K562 (cell line): ENCODE data around the gene RAB25. TPM values are rescaled to one million over a fixed set of nuclear protein-coding genes. Genes with fewer than 3 reads are reported as not detected.

Source experiments
- CEBPG ChIP-seq, 3 experiments: fragments of 200-800 bp in 1 of 3; sonication (Bioruptor generic) in 1 of 3; sonication (generic) in 1 of 3; formaldehyde crosslinking in 1 of 3; IDR thresholded peaks in 2 of 3; conservative IDR thresholded peaks in 1 of 3; 2 replicates each; pipeline versions ENCODE4 v1.6.1 to v1.8.0; 2016 to 2022; ENCODE audit warnings: missing compliant biosample characterization in 2 of 3, missing genetic modification characterization in 2 of 3, mild to moderate bottlenecking in 1 of 3, missing genetic modification reagents in 1 of 3
- MTA3 ChIP-seq: fragments of 450-650 bp; formaldehyde crosslinking; IDR thresholded peaks from 2 replicates; pipeline ENCODE4 v1.6.1; 2017; ENCODE audit warnings: mild to moderate bottlenecking, borderline replicate concordance
- NEUROD1 ChIP-seq: fragments of 150-350 bp; IDR thresholded peaks from 2 replicates; pipeline ENCODE4 v1.6.1; 2014; ENCODE audit warnings: borderline replicate concordance, low read length, low read depth; ENCODE audit not compliant: partially characterized antibody
- NUFIP1 ChIP-seq: fragments of 450-650 bp; IDR thresholded peaks from 2 replicates; pipeline ENCODE4 v1.6.1; 2018; ENCODE audit not compliant: partially characterized antibody
- RFX7 ChIP-seq: fragments of 250-450 bp; sonication (Bioruptor Pico); IDR thresholded peaks from 2 replicates; pipeline ENCODE4 v1.5.1; 2021; ENCODE audit warnings: mild to moderate bottlenecking
- SPI1 ChIP-seq: IDR thresholded peaks from 2 replicates; pipeline ENCODE4 v1.6.1; 2011; ENCODE audit warnings: low read depth, low read length, control low read depth, borderline replicate concordance
- TAF9B ChIP-seq: fragments of 450-650 bp; IDR thresholded peaks from 2 replicates; pipeline ENCODE4 v1.6.1; 2018; ENCODE audit warnings: mild to moderate bottlenecking; ENCODE audit not compliant: partially characterized antibody
- TCF3 ChIP-seq: sonication (generic); formaldehyde crosslinking; IDR thresholded peaks from 2 replicates; pipeline ENCODE4 v1.4.0; 2020; ENCODE audit warnings: mild to moderate bottlenecking, missing genetic modification reagents
- ZBTB7A ChIP-seq: IDR thresholded peaks from 2 replicates; pipeline ENCODE4 v1.6.1; 2011; ENCODE audit warnings: low read depth, mild to moderate bottlenecking, low read length, moderate library complexity, borderline replicate concordance; ENCODE audit not compliant: control insufficient read depth
- ZKSCAN1 ChIP-seq: fragments of 150-350 bp; IDR thresholded peaks from 2 replicates; pipeline ENCODE4 v1.6.1; 2016; ENCODE audit warnings: low read depth, low read length
- ZNF133 ChIP-seq: fragments of 250-450 bp; sonication (Bioruptor Pico); IDR thresholded peaks from 2 replicates; pipeline ENCODE4 v1.4.0; 2020; ENCODE audit warnings: mild to moderate bottlenecking
- ZNF445 ChIP-seq: fragments of 250-450 bp; sonication (Bioruptor Pico); IDR thresholded peaks from 2 replicates; pipeline ENCODE4 v1.4.0; 2020; ENCODE audit warnings: low read depth, mild to moderate bottlenecking, moderate library complexity
- polyA plus RNA-seq, 8 experiments: library from polyadenylated mRNA; depleted of rRNA in 4 of 8; stranded (reverse) in 5 of 8; unstranded in 3 of 8; fragments of >200 nt; fragmentation: Nextera tagmentation in 2 of 8; fragmentation: Illumina TruSeq in 1 of 8; extraction: Ambion mirVana in 2 of 8; extraction: Trizol in 1 of 8; gene quantifications; 2 replicates each; pipeline versions ENCODE4 v1.2.1 to v1.2.3, GENCODE V29; 2011 to 2014; ENCODE audit warnings: inconsistent platforms in 1 of 8, missing spikeins in 1 of 8
- total RNA-seq, 7 experiments: library from RNA; depleted of rRNA in 6 of 7; stranded (reverse); fragments of >200 nt in 6 of 7; fragmentation: Illumina TruSeq in 2 of 7; extraction: Trizol in 2 of 7; gene quantifications; 2 replicates each; pipeline versions ENCODE4 v1.2.1 to v1.2.3, GENCODE V29; 2011 to 2021; ENCODE audit warnings: low replicate concordance in 1 of 7
- TF ChIP-seq, protein P1 (sequence below): fragments of 450-650 bp; IDR thresholded peaks from 2 replicates; pipeline ENCODE4 v1.6.1; 2017; ENCODE audit warnings: antibody characterized with exemption, mild to moderate bottlenecking
- TF ChIP-seq, protein P2 (sequence below): fragments of 150-350 bp; IDR thresholded peaks from 2 replicates; pipeline ENCODE4 v1.6.1; 2014; ENCODE audit warnings: low read depth, mild to moderate bottlenecking, low read length, borderline replicate concordance
- TF ChIP-seq, protein P3 (sequence below), 3 experiments: IDR thresholded peaks in 2 of 3; conservative IDR thresholded peaks in 1 of 3; 2 replicates each; pipeline ENCODE4 v1.5.1; 2011 to 2012; ENCODE audit warnings: low read length in 3 of 3, mild to moderate bottlenecking in 3 of 3, control low read depth in 2 of 3, improper control_type of control experiment in 1 of 3, inconsistent platforms in 1 of 3, low read depth in 1 of 3, mixed read lengths in 1 of 3, moderate library complexity in 1 of 3; ENCODE audit not compliant: insufficient read depth in 2 of 3
- TF ChIP-seq, protein P4 (sequence below): sonication (generic); formaldehyde crosslinking; IDR thresholded peaks from 2 replicates; pipeline ENCODE4 v1.8.0; 2022; ENCODE audit warnings: mild to moderate bottlenecking, missing genetic modification reagents

The RAB25 gene
- total and polyA plus RNA-seq, 9 of the 15 experiments (the other 6 are each of a cell fraction or from before 2014, with no cell fraction given): 0.10 to 0.27 (median 0.13) TPM; not detected in 6

DNA sequence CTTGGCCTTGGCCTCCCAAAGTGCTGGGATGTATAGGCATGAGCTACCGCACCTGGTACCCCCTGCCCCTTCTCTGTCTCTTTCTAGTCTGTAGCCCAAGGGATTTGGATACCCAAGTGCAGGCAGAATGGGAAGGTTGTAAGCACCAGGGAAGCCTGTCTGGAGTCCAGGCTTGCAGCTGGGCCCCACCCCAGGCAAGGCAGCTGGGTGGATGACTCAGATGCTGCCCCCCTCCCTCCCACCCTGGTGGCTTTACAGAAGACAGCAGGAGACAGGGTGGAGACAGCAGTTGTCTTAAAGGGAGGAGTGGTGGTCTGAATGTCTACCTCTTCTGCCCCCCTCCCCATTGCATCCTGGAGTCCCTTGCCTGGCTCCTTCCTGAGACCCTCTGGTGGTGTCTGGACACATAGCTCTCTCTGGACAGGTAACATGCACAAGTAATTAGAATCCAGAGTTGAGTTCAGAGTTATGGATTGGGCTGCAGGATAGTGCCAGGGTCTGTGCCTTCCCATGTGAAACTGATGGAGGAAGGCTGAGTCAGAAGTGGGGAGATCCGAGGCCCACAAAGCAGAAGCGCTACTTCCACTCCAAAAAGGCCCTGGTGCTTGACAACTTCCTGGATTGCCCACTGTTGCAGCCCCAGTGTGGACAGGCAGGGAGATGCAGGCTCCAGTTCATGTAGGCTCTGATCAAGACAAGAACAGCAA is 58.7 kb downstream of the RAB25 start (continued):
- TF ChIP-seq, protein P1, sequence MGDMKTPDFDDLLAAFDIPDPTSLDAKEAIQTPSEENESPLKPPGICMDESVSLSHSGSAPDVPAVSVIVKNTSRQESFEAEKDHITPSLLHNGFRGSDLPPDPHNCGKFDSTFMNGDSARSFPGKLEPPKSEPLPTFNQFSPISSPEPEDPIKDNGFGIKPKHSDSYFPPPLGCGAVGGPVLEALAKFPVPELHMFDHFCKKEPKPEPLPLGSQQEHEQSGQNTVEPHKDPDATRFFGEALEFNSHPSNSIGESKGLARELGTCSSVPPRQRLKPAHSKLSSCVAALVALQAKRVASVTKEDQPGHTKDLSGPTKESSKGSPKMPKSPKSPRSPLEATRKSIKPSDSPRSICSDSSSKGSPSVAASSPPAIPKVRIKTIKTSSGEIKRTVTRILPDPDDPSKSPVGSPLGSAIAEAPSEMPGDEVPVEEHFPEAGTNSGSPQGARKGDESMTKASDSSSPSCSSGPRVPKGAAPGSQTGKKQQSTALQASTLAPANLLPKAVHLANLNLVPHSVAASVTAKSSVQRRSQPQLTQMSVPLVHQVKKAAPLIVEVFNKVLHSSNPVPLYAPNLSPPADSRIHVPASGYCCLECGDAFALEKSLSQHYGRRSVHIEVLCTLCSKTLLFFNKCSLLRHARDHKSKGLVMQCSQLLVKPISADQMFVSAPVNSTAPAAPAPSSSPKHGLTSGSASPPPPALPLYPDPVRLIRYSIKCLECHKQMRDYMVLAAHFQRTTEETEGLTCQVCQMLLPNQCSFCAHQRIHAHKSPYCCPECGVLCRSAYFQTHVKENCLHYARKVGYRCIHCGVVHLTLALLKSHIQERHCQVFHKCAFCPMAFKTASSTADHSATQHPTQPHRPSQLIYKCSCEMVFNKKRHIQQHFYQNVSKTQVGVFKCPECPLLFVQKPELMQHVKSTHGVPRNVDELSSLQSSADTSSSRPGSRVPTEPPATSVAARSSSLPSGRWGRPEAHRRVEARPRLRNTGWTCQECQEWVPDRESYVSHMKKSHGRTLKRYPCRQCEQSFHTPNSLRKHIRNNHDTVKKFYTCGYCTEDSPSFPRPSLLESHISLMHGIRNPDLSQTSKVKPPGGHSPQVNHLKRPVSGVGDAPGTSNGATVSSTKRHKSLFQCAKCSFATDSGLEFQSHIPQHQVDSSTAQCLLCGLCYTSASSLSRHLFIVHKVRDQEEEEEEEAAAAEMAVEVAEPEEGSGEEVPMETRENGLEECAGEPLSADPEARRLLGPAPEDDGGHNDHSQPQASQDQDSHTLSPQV: peak; percentile 46; the same call in 1 of the 2 replicates
- no peak for TF ChIP-seq RFX7
- TF ChIP-seq ZKSCAN1: no peak
- TF ChIP-seq, protein P2, sequence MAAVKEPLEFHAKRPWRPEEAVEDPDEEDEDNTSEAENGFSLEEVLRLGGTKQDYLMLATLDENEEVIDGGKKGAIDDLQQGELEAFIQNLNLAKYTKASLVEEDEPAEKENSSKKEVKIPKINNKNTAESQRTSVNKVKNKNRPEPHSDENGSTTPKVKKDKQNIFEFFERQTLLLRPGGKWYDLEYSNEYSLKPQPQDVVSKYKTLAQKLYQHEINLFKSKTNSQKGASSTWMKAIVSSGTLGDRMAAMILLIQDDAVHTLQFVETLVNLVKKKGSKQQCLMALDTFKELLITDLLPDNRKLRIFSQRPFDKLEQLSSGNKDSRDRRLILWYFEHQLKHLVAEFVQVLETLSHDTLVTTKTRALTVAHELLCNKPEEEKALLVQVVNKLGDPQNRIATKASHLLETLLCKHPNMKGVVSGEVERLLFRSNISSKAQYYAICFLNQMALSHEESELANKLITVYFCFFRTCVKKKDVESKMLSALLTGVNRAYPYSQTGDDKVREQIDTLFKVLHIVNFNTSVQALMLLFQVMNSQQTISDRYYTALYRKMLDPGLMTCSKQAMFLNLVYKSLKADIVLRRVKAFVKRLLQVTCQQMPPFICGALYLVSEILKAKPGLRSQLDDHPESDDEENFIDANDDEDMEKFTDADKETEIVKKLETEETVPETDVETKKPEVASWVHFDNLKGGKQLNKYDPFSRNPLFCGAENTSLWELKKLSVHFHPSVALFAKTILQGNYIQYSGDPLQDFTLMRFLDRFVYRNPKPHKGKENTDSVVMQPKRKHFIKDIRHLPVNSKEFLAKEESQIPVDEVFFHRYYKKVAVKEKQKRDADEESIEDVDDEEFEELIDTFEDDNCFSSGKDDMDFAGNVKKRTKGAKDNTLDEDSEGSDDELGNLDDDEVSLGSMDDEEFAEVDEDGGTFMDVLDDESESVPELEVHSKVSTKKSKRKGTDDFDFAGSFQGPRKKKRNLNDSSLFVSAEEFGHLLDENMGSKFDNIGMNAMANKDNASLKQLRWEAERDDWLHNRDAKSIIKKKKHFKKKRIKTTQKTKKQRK: no peak
- TF ChIP-seq CEBPG (CRISPR knock-in tag; IDR thresholded peaks at IDR 0.05): no peak
- TF ChIP-seq CEBPG (tag; conservative IDR thresholded peaks at IDR 0.05 in 1 of 2, IDR thresholded peaks at IDR 0.05 in 1 of 2): no peak
- TF ChIP-seq NUFIP1: peak; percentile 51
- TF ChIP-seq ZNF133 (CRISPR knock-in tag): no peak
- no peak for TF ChIP-seq SPI1
- TF ChIP-seq TCF3: no peak
- no peak for TF ChIP-seq NEUROD1
- peak; percentile 55 for TF ChIP-seq TAF9B
- TF ChIP-seq, protein P3, sequence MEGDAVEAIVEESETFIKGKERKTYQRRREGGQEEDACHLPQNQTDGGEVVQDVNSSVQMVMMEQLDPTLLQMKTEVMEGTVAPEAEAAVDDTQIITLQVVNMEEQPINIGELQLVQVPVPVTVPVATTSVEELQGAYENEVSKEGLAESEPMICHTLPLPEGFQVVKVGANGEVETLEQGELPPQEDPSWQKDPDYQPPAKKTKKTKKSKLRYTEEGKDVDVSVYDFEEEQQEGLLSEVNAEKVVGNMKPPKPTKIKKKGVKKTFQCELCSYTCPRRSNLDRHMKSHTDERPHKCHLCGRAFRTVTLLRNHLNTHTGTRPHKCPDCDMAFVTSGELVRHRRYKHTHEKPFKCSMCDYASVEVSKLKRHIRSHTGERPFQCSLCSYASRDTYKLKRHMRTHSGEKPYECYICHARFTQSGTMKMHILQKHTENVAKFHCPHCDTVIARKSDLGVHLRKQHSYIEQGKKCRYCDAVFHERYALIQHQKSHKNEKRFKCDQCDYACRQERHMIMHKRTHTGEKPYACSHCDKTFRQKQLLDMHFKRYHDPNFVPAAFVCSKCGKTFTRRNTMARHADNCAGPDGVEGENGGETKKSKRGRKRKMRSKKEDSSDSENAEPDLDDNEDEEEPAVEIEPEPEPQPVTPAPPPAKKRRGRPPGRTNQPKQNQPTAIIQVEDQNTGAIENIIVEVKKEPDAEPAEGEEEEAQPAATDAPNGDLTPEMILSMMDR (IDR thresholded peaks at IDR 0.05 in 2 of 3, conservative IDR thresholded peaks at IDR 0.05 in 1 of 3; ENCODE audit: insufficient read depth in 2 of 3, low read depth in 1 of 3, low read length in 3 of 3): 0 out of 6 replicates have a peak, but pooled peaks of 1 of the 3 experiments have one; percentile 8
- TF ChIP-seq, protein P4, sequence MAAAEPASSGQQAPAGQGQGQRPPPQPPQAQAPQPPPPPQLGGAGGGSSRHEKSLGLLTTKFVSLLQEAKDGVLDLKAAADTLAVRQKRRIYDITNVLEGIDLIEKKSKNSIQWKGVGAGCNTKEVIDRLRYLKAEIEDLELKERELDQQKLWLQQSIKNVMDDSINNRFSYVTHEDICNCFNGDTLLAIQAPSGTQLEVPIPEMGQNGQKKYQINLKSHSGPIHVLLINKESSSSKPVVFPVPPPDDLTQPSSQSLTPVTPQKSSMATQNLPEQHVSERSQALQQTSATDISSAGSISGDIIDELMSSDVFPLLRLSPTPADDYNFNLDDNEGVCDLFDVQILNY (CRISPR knock-in tag): 0 out of 2 replicates have a peak, but pooled peaks have one; percentile 53
- no peak for TF ChIP-seq MTA3
- TF ChIP-seq ZBTB7A: peak; percentile 66; the same call in 1 of the 2 replicates
- no peak for TF ChIP-seq ZNF445 (CRISPR knock-in tag)
